ENCODE results near the gene MREG.

MREG gene

DNA sequence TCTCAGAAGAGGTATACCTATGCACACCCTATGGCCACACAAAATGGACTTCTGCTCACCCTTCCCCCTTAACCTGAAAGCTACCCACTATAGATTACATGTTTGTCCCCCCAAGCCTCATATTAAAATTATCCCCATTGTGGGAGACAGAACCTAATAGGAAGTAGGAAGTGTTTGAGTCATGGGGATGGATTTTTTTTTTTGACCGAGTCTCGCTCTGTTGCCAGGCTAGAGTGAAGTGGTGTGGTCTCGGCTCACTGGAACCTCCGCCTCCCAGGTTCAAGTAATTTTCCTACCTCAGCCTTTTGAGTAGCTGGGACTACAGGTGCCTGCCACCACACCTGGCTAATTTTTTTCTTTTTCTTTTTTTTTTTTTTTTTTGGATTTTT lies 98.6 kb downstream of the MREG start:
- no peak for DNase-seq (ENCODE audit: low spot score)
- TF ChIP-seq, protein P1, sequence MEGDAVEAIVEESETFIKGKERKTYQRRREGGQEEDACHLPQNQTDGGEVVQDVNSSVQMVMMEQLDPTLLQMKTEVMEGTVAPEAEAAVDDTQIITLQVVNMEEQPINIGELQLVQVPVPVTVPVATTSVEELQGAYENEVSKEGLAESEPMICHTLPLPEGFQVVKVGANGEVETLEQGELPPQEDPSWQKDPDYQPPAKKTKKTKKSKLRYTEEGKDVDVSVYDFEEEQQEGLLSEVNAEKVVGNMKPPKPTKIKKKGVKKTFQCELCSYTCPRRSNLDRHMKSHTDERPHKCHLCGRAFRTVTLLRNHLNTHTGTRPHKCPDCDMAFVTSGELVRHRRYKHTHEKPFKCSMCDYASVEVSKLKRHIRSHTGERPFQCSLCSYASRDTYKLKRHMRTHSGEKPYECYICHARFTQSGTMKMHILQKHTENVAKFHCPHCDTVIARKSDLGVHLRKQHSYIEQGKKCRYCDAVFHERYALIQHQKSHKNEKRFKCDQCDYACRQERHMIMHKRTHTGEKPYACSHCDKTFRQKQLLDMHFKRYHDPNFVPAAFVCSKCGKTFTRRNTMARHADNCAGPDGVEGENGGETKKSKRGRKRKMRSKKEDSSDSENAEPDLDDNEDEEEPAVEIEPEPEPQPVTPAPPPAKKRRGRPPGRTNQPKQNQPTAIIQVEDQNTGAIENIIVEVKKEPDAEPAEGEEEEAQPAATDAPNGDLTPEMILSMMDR (IDR thresholded peaks at IDR 0.05; ENCODE audit: extremely low read depth, missing control alignments), result no peak

DNA sequence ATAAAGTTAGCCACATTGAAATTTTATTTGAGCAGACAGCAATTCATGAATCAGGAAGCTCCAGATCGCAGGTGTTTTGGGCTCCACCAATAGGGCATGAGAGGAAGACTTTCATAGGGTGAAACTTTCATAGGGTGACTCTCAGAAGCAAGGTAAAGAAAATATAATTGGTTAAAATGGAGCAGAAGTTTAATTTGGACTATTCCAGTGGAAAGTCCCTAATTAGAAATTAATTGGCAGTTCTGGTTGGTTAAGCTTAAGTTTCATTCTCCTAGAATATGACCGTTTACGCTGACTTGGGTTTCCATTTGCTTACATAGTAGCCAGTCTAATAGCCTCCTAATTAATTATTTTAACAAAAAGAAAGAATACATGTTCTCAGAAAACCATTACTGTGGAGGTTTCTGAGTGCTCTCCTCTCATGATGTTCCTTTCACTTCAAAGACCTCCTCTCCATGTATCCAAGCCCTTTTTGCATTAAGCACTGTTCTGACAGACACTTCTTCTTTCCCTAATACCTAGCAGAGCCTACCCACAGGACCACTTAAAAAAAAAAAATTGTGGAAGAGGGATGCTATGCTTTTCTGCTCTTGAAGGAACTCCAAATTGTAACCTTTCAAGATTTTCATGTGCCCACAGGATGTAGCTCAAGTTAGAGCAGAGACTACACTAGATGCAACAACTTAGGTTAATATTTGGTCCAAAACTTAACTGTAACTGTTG lies 99.1 kb downstream of the MREG start:
- DNase-seq (ENCODE audit: low spot score), result no peak
- TF ChIP-seq, protein P1 (IDR thresholded peaks at IDR 0.05; ENCODE audit: extremely low read depth, missing control alignments), result no peak

DNA sequence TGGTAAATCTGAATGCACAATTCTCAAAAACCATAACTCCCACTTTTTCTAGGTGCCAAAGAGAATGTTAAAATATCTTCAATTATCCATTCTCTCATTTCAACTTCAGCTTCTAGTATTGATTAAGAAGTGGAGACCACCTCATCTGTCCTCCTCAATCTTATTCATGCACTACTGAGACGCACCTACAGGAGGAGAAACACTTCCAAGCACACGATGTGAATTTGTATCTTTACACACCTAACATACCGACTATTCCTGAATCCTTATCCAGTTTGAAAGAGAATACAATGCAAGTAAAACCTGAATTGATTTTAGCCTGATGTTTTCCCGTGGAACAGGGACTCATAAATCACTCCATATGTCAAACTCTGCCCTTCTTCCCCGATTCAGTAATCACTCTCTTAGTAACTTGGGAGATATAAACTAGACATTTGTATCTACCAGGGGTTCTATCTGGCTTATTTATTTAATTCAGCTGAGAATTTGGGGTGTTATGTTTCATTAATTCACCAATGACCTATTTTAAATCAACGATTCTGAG lies 101.0 kb downstream of the MREG start:
- no peak for DNase-seq (ENCODE audit: low spot score)
- TF ChIP-seq, protein P1 (IDR thresholded peaks at IDR 0.05; ENCODE audit: extremely low read depth, missing control alignments), result no peak

DNA sequence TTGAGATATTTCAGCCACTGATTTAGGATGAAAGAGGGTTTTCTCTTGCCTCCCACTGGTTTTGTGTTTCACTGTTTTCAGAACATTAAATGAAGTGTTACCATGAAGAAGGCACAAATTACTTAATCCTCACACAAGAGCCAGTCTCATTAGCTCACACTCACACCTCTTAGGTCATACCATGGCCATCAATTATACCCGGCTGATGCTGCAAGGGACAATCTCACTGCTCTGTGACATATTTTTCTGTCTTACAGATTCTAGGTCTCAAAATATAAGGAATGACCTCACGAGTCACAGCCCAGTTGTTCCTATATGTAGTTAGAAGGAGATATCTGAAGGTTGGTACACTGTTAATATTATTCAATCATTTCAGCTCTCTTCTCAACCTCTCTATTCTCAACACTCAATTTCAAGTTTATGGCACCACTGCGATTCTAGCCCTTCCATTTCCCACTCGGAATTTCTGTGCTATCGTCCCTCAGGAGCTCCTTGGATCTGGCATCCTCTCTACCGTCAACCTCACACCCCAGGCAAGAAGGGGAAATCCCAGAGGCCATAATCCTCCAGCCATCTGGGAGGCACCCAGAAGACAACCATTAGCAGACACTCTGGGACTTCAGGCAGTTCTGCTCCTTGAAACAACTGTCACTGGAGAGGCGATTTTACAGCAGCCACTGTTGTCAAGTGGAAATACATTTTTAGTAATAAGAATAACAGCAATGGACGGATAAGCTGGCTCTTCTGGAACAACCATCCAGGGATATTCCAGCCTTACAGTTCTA lies 101.9 kb downstream of the MREG start:
- no peak for DNase-seq (ENCODE audit: low spot score)
- TF ChIP-seq, protein P1 (IDR thresholded peaks at IDR 0.05; ENCODE audit: extremely low read depth, missing control alignments), result no peak

DNA sequence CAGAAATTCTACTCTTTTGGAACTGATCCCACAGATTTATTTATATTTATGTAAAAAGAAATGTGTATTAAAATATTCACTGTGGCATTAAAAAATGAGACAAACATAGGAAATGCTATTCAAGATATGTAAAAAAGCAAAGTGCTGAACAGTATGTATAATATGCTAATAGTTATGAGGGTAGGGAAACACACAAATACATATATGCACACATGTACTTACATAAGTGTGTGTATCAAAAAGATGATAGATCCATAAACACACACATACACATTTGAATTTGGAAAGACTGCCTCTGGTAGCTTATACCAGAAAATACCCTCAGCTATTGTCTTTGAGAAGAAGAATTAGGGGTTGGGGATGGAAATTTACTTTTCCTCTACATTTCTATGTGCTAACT lies 103.2 kb downstream of the MREG start:
- no peak for DNase-seq (ENCODE audit: low spot score)
- TF ChIP-seq, protein P1 (IDR thresholded peaks at IDR 0.05; ENCODE audit: extremely low read depth, missing control alignments), result no peak

DNA sequence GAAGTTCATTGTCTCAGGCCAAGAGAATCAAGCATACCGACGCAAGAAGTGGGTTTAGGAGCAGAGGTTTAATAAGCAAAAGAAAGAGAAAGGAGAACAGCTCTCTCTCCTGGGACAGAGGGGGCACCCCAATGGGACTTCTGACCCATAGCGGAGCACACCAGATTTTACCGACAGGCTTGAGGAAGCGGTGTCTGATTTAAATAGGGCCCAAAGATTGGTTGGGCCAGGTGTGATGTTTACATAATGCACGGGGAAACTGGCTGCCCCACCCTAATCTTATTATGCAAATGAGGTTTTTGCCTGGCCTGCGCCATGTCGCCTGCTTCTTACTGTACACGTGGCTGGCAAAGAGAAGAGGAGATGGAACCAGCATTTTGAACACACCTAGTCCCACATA lies 106.2 kb downstream of the MREG start:
- DNase-seq (ENCODE audit: low spot score), result no peak
- TF ChIP-seq, protein P1 (IDR thresholded peaks at IDR 0.05; ENCODE audit: extremely low read depth, missing control alignments), result no peak

DNA sequence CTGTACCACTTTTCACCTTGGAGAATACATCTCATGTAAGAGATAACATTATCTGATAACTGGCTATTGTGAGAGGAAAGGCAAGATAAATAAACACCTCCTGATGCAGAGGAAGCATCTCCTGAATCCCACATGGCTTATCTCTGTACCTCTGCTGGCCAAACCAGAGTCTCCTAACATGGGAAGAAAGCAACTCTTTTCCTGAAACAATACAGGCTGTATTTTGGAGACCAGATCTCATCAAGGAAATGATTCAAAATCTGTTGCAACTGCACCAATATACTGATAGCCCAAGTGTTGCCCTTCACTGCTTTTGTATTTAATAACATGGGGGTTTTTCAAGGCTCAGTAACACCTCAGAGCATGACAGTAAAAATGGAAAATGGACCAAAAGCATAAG lies 106.9 kb downstream of the MREG start:
- no peak for DNase-seq (ENCODE audit: low spot score)
- TF ChIP-seq, protein P1 (IDR thresholded peaks at IDR 0.05; ENCODE audit: extremely low read depth, missing control alignments), result no peak
